ENCODE measurements around the gene IQCK.

Gene IQCK

GRCh38 chr16:19879241-19879792 is 161.2 kb downstream of the IQCK start:
- H3K4me1 ChIP-seq (ENCODE audit: low read depth, poor library complexity, severe bottlenecking) = no peaks in the 10 kb centered on the region
- TF ChIP-seq, protein P1, sequence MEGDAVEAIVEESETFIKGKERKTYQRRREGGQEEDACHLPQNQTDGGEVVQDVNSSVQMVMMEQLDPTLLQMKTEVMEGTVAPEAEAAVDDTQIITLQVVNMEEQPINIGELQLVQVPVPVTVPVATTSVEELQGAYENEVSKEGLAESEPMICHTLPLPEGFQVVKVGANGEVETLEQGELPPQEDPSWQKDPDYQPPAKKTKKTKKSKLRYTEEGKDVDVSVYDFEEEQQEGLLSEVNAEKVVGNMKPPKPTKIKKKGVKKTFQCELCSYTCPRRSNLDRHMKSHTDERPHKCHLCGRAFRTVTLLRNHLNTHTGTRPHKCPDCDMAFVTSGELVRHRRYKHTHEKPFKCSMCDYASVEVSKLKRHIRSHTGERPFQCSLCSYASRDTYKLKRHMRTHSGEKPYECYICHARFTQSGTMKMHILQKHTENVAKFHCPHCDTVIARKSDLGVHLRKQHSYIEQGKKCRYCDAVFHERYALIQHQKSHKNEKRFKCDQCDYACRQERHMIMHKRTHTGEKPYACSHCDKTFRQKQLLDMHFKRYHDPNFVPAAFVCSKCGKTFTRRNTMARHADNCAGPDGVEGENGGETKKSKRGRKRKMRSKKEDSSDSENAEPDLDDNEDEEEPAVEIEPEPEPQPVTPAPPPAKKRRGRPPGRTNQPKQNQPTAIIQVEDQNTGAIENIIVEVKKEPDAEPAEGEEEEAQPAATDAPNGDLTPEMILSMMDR (conservative IDR thresholded peaks at IDR 0.05; ENCODE audit: low read depth, low read length) = no peak
- H3K27ac ChIP-seq = no peak overlapping the region
- no peaks in the 10 kb centered on the region for H3K36me3 ChIP-seq (ENCODE audit: insufficient read depth)
- no peaks in the 10 kb centered on the region for H3K79me2 ChIP-seq (ENCODE audit: insufficient read depth, low read depth)
- H3K9ac ChIP-seq = no peak overlapping the region
- no peaks in the 10 kb centered on the region for H4K20me1 ChIP-seq (ENCODE audit: insufficient read depth)
- H3K4me3 ChIP-seq (IDR thresholded peaks at IDR 0.05; ENCODE audit: insufficient read depth, low read depth, low read length) = no peak overlapping the region
- no peak overlapping the region for H3K4me2 ChIP-seq
- no peaks in the 10 kb centered on the region for H3K27me3 ChIP-seq (ENCODE audit: insufficient read depth, low read depth)
- H2AFZ ChIP-seq (ENCODE audit: low read depth) = no peak overlapping the region

DNA sequence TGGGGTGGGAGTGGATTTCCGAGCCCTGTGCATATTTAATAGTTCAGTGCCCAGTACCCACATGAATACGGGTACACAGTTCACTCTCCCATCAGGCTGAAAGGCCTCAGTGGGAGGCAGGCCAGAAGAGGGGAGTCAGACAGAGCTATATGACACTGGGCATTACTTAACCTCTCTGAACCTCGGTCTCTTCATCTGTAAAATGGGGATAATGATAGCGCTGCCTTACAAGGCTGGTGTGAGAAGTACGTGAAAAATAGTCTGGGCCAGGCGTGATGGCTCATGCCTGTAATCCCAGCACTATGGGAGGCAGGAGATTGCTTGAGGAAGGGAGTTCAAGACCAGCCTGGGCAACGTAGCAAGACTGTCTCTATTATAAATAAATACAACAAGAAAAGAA is 163.0 kb downstream of the IQCK start:
- Histone ChIP-seq H3K27ac (no peak overlapping the region), H3K36me3 (ENCODE audit: insufficient read depth) (no peaks in the 10 kb centered on the region), H3K27me3 (ENCODE audit: insufficient read depth, low read depth) (no peaks in the 10 kb centered on the region), H2AFZ (ENCODE audit: low read depth) (no peak overlapping the region), H3K4me1 (ENCODE audit: low read depth, poor library complexity, severe bottlenecking) (peaks cover 3% of the 10 kb centered on the region), H4K20me1 (ENCODE audit: insufficient read depth) (no peaks in the 10 kb centered on the region), H3K79me2 (ENCODE audit: insufficient read depth, low read depth) (no peaks in the 10 kb centered on the region), H3K9ac (no peak overlapping the region), H3K4me3 (IDR thresholded peaks at IDR 0.05; ENCODE audit: insufficient read depth, low read depth, low read length) (no peak overlapping the region), H3K4me2 (no peak overlapping the region)
- TF ChIP-seq, protein P1 (conservative IDR thresholded peaks at IDR 0.05; ENCODE audit: low read depth, low read length) = no peak

DNA sequence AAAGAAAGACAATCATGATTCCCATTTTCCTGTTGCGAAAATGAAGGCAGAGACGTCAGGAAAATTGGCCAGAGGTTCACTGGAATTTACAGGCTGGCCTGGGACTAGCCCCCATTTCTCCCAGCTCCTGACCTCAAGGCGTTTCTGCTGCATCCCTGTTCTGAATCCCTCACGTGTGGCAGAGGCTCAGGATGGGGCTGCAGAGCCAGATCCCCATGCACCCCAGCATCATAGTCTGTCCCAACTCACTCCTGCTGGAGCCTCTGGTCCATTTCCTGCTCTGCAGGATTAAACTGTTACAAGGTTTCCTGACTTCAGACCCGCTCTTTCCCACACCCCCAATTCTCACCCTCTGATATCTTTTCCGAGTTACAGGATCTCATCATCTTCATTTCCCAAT is 163.7 kb downstream of the IQCK start:
- Histone ChIP-seq H3K79me2 (ENCODE audit: insufficient read depth, low read depth) (no peaks in the 10 kb centered on the region), H3K4me1 (ENCODE audit: low read depth, poor library complexity, severe bottlenecking) (peaks cover 8% of the 10 kb centered on the region), H3K36me3 (ENCODE audit: insufficient read depth) (no peaks in the 10 kb centered on the region), H4K20me1 (ENCODE audit: insufficient read depth) (no peaks in the 10 kb centered on the region), H3K27me3 (ENCODE audit: insufficient read depth, low read depth) (no peaks in the 10 kb centered on the region), H3K4me3 (IDR thresholded peaks at IDR 0.05; ENCODE audit: insufficient read depth, low read depth, low read length) (no peak overlapping the region), H3K9ac (no peak overlapping the region), H3K4me2 (no peak overlapping the region), H2AFZ (ENCODE audit: low read depth) (no peak overlapping the region), H3K27ac (no peak overlapping the region)
- TF ChIP-seq, protein P1 (conservative IDR thresholded peaks at IDR 0.05; ENCODE audit: low read depth, low read length) = no peak

GRCh38 chr16:19882186-19882585 is 164.1 kb downstream of the IQCK start:
- no peak overlapping the region for H3K27ac ChIP-seq
- H4K20me1 ChIP-seq (ENCODE audit: insufficient read depth) = no peaks in the 10 kb centered on the region
- TF ChIP-seq, protein P1 (conservative IDR thresholded peaks at IDR 0.05; ENCODE audit: low read depth, low read length) = no peak
- no peaks in the 10 kb centered on the region for H3K79me2 ChIP-seq (ENCODE audit: insufficient read depth, low read depth)
- H3K4me1 ChIP-seq (ENCODE audit: low read depth, poor library complexity, severe bottlenecking) = peaks cover 8% of the 10 kb centered on the region
- H3K27me3 ChIP-seq (ENCODE audit: insufficient read depth, low read depth) = no peaks in the 10 kb centered on the region
- no peak overlapping the region for H3K4me2 ChIP-seq
- H3K9ac ChIP-seq = no peak overlapping the region
- H3K4me3 ChIP-seq (IDR thresholded peaks at IDR 0.05; ENCODE audit: insufficient read depth, low read depth, low read length) = no peak overlapping the region
- H3K36me3 ChIP-seq (ENCODE audit: insufficient read depth) = no peaks in the 10 kb centered on the region
- no peak overlapping the region for H2AFZ ChIP-seq (ENCODE audit: low read depth)
